Measurements from ENCODE around the gene SLC29A4. TPM values are rescaled to one million over a fixed set of nuclear protein-coding genes. Genes with fewer than 3 reads are reported as not detected.
"Not testable (repeated sequence)": the region's sequence is repeated elsewhere in the genome, so short reads cannot be mapped to it uniquely, and the experiment has no call there.

The SLC29A4 gene
- total RNA-seq, 1 experiment from 2014 or later = 24.5 TPM

GRCh38 chr7:5248201-5248885 is 34.4 kb upstream of the SLC29A4 start:
- no peak for DNase-seq (ENCODE audit: low read depth, low spot score)
- Histone ChIP-seq H3K4me3 (replicated peaks in 1 of 2; ENCODE audit: low read depth in 1 of 2, low read length in 2 of 2) (no peak overlapping the region), H3K27ac (ENCODE audit: low read depth, low read length) (no peak overlapping the region), H2AFZ (ENCODE audit: low read depth, low read length, poor library complexity, severe bottlenecking) (no peak overlapping the region), H3K27me3 (ENCODE audit: insufficient read depth, low read length) (no peaks in the 10 kb centered on the region), H3K9me2 (ENCODE audit: insufficient read depth) (no peaks in the 10 kb centered on the region), H3K9ac (ENCODE audit: low read length) (no peak overlapping the region), H3K79me2 (ENCODE audit: insufficient read depth, low read length) (no peaks in the 10 kb centered on the region), H3K4me1 (ENCODE audit: control insufficient read depth in 1 of 2, insufficient read depth in 2 of 2, low read length in 2 of 2) (peaks cover 7 to 10% of the 10 kb centered on the region in 2 experiments), H4K20me1 (ENCODE audit: insufficient read depth) (no peaks in the 10 kb centered on the region), H3K4me2 (ENCODE audit: low read length) (no peak overlapping the region), H3K36me3 (ENCODE audit: control insufficient read depth in 1 of 2, insufficient read depth in 2 of 2, low read length in 2 of 2) (no peaks in the 10 kb centered on the region), H3K9me3 (ENCODE audit: control insufficient read depth in 1 of 2, insufficient read depth in 1 of 2, low read depth in 1 of 2, low read length in 2 of 2) (peaks cover 3% of the 10 kb centered on the region in 2 experiments; a peak in 1 of 4 replicates)
- ATAC-seq = no peak
- ChIA-PET CTCF (no interaction called here), RAD21 (ENCODE audit: low non-redundant PET in 1 of 2, low total read pairs in 2 of 2, uncharacterized antibody in 2 of 2, unreplicated experiment in 2 of 2) (no interaction called here), POLR2A (no interaction called here)
- intact Hi-C loops (cut with micrococcal nuclease) = loop anchor here (10.0 kb wide), 1 partner anchor 116 kb away; no protein-coding TSS in a partner anchor
- no TSS peak for BruUV-seq (replicated peaks)
- TF ChIP-seq RAD21 (IDR thresholded peaks at IDR 0.05; ENCODE audit: low read depth) = no peak
- no peak for TF ChIP-seq ZNF274 (IDR thresholded peaks at IDR 0.05; ENCODE audit: low read depth, low read length)
- TF ChIP-seq YY1 (IDR thresholded peaks at IDR 0.05; ENCODE audit: extremely low read depth, insufficient replicate concordance, low read depth, low read length) = no peak
- no peak for TF ChIP-seq FOSL1 (IDR thresholded peaks at IDR 0.05; ENCODE audit: low read depth)
- TF ChIP-seq ELF1 (IDR thresholded peaks at IDR 0.05; ENCODE audit: borderline replicate concordance, low read depth) = no peak
- no peak for TF ChIP-seq EZH2phosphoT487 (IDR thresholded peaks at IDR 0.05; ENCODE audit: borderline replicate concordance)
- TF ChIP-seq ZBTB33 (IDR thresholded peaks at IDR 0.05; ENCODE audit: extremely low read depth, insufficient replicate concordance, low read length) = no peak
- no peak for TF ChIP-seq MAX (IDR thresholded peaks at IDR 0.05)
- TF ChIP-seq, protein P1, sequence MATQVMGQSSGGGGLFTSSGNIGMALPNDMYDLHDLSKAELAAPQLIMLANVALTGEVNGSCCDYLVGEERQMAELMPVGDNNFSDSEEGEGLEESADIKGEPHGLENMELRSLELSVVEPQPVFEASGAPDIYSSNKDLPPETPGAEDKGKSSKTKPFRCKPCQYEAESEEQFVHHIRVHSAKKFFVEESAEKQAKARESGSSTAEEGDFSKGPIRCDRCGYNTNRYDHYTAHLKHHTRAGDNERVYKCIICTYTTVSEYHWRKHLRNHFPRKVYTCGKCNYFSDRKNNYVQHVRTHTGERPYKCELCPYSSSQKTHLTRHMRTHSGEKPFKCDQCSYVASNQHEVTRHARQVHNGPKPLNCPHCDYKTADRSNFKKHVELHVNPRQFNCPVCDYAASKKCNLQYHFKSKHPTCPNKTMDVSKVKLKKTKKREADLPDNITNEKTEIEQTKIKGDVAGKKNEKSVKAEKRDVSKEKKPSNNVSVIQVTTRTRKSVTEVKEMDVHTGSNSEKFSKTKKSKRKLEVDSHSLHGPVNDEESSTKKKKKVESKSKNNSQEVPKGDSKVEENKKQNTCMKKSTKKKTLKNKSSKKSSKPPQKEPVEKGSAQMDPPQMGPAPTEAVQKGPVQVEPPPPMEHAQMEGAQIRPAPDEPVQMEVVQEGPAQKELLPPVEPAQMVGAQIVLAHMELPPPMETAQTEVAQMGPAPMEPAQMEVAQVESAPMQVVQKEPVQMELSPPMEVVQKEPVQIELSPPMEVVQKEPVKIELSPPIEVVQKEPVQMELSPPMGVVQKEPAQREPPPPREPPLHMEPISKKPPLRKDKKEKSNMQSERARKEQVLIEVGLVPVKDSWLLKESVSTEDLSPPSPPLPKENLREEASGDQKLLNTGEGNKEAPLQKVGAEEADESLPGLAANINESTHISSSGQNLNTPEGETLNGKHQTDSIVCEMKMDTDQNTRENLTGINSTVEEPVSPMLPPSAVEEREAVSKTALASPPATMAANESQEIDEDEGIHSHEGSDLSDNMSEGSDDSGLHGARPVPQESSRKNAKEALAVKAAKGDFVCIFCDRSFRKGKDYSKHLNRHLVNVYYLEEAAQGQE (IDR thresholded peaks at IDR 0.05; ENCODE audit: low read depth) = no peak
- no peak for TF ChIP-seq TCF7L2 (IDR thresholded peaks at IDR 0.05; ENCODE audit: borderline replicate concordance, extremely low read depth, insufficient read depth, insufficient read length)
- TF ChIP-seq EGR1 (IDR thresholded peaks at IDR 0.05; ENCODE audit: low read depth) = no peak
- no peak for TF ChIP-seq JUND (IDR thresholded peaks at IDR 0.05)
- no peak for TF ChIP-seq POLR2AphosphoS5 (IDR thresholded peaks at IDR 0.05; ENCODE audit: low read depth, low read length)
- no peak for TF ChIP-seq SP1 (IDR thresholded peaks at IDR 0.05; ENCODE audit: low read depth)
- no peak for TF ChIP-seq POLR2A (IDR thresholded peaks at IDR 0.05; ENCODE audit: borderline replicate concordance, extremely low read depth, insufficient read depth, insufficient read length)
- TF ChIP-seq CBX3 (IDR thresholded peaks at IDR 0.05; ENCODE audit: low read depth) = no peak
- TF ChIP-seq SRF (IDR thresholded peaks at IDR 0.05; ENCODE audit: low read depth) = no peak

DNA sequence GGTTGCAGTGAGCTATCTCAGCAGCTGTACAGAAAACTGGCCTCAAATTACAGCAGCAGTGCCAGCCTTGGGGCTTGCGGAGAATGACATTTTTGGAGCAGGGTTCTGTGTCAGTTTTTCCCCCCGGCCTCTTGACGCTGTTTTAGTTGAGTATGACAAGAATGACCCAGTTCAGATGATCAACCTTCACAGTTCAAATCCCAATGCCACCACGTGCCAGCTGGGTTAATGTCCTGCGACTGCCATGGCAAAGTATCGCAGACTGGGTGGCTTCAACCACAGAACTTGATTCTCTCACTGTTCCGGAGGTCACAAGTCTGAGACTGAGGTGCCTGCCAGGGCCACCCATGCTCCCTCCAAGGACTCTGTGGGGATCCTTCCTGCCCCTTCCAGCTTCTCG is 32.0 kb upstream of the SLC29A4 start:
- H3K27ac ChIP-seq (ENCODE audit: low read depth, low read length); CTCF ChIA-PET; H3K9ac ChIP-seq (ENCODE audit: low read length); H3K4me1 ChIP-seq (ENCODE audit: control insufficient read depth in 1 of 2, insufficient read depth in 2 of 2, low read length in 2 of 2); H3K79me2 ChIP-seq (ENCODE audit: insufficient read depth, low read length); intact Hi-C loops (cut with micrococcal nuclease); H3K36me3 ChIP-seq (ENCODE audit: control insufficient read depth in 1 of 2, insufficient read depth in 2 of 2, low read length in 2 of 2); H2AFZ ChIP-seq (ENCODE audit: low read depth, low read length, poor library complexity, severe bottlenecking); DNase-seq (ENCODE audit: low read depth, low spot score); POLR2A ChIA-PET; ATAC-seq; H3K27me3 ChIP-seq (ENCODE audit: insufficient read depth, low read length); H3K4me2 ChIP-seq (ENCODE audit: low read length); H4K20me1 ChIP-seq (ENCODE audit: insufficient read depth); RAD21 ChIA-PET (ENCODE audit: low non-redundant PET in 1 of 2, low total read pairs in 2 of 2, uncharacterized antibody in 2 of 2, unreplicated experiment in 2 of 2); BruUV-seq (replicated peaks); H3K9me3 ChIP-seq (ENCODE audit: control insufficient read depth in 1 of 2, insufficient read depth in 1 of 2, low read depth in 1 of 2, low read length in 2 of 2); H3K9me2 ChIP-seq (ENCODE audit: insufficient read depth); H3K4me3 ChIP-seq (replicated peaks in 1 of 2; ENCODE audit: low read depth in 1 of 2, low read length in 2 of 2): not testable (repeated sequence)
